IMR-90 (cell line): Measurements from ENCODE around the gene GNG7. TPM values are rescaled to one million over a fixed set of nuclear protein-coding genes. Genes with fewer than 3 reads are reported as not detected.

Experiments used
- ATAC-seq: fragments of 200-7000 bp; cut with Tn5 transposase; 2 replicates; pipeline ENCODE4 v1.9.1; 2020; ENCODE audit warnings: low read depth, mild to moderate bottlenecking, moderate library complexity
- BruUV-seq: library from RNA; stranded (reverse); fragments of 400-500 nt; replicated peaks from 2 replicates; lab custom pipeline; 2021; lab: Mats Ljungman, UMichigan
- CTCF ChIA-PET: fragments of 300-600 bp; formaldehyde crosslinking; extraction: SDS; loops from one replicate; lab custom pipeline; 2021; ENCODE audit warnings: antibody characterized with exemption; lab: Yijun Ruan, JAX
- POLR2A ChIA-PET: fragments of 300-600 bp; sonication (Branson Sonifier 250); formaldehyde crosslinking; loops from one replicate; lab custom pipeline; 2022; ENCODE audit warnings: antibody characterized with exemption; ENCODE audit not compliant: unreplicated experiment; lab: Charles Lee
- DNase-seq: peaks from one replicate; pipeline ENCODE4 v3.0.0; 2013
- H2AFZ ChIP-seq: replicated peaks from 2 replicates; pipeline ENCODE3; 2013; ENCODE audit warnings: low read length, mild to moderate bottlenecking; ENCODE audit not compliant: poor library complexity
- H2AK5ac ChIP-seq: 2 replicates; pipeline ENCODE4 v1.6.1; 2013; ENCODE audit warnings: low read depth, low read length, inconsistent platforms
- H2AK9ac ChIP-seq: replicated peaks from 2 replicates; pipeline ENCODE3; 2013; ENCODE audit warnings: mild to moderate bottlenecking, low read depth, low read length, moderate library complexity; ENCODE audit not compliant: poor library complexity
- H2BK120ac ChIP-seq: 2 replicates; pipeline ENCODE4 v1.6.1; 2013; ENCODE audit warnings: low read depth, low read length, inconsistent platforms
- H2BK15ac ChIP-seq: 3 replicates; pipeline ENCODE4 v1.6.1; 2013; ENCODE audit warnings: low read depth, low read length, inconsistent platforms
- H2BK20ac ChIP-seq: 2 replicates; pipeline ENCODE4 v1.6.1; 2013; ENCODE audit warnings: low read depth, mild to moderate bottlenecking, inconsistent platforms, low read length, moderate library complexity
- H2BK5ac ChIP-seq: 2 replicates; pipeline ENCODE4 v1.6.1; 2013; ENCODE audit warnings: mild to moderate bottlenecking, low read depth, low read length, inconsistent platforms; ENCODE audit not compliant: poor library complexity, severe bottlenecking
- H3K14ac ChIP-seq: replicated peaks from 2 replicates; pipeline ENCODE4 v1.6.1; 2013; ENCODE audit warnings: low read depth, low read length, inconsistent platforms
- H3K18ac ChIP-seq: 2 replicates; pipeline ENCODE4 v1.6.1; 2013; ENCODE audit warnings: low read depth, low read length, control low read depth
- H3K23ac ChIP-seq: 2 replicates; pipeline ENCODE4 v1.6.1; 2013; ENCODE audit warnings: low read depth, low read length, inconsistent platforms
- H3K27ac ChIP-seq: 2 replicates; pipeline ENCODE4 v1.5.1; 2013; ENCODE audit warnings: mild to moderate bottlenecking, control low read depth, low read length; ENCODE audit not compliant: insufficient read depth
- H3K27me3 ChIP-seq: 2 replicates; pipeline ENCODE4 v1.6.1; 2013; ENCODE audit warnings: low read length; ENCODE audit not compliant: control insufficient read depth, insufficient read depth
- H3K36me3 ChIP-seq: 2 replicates; pipeline ENCODE4 v1.6.1; 2013; ENCODE audit warnings: low read length, mixed read lengths; ENCODE audit not compliant: control insufficient read depth, insufficient read depth
- H3K4ac ChIP-seq: 2 replicates; pipeline ENCODE4 v1.6.1; 2013; ENCODE audit warnings: low read depth, low read length, inconsistent platforms
- H3K4me1 ChIP-seq: 2 replicates; pipeline ENCODE4 v1.6.1; 2013; ENCODE audit warnings: low read length, mixed read lengths; ENCODE audit not compliant: control insufficient read depth, insufficient read depth
- H3K4me2 ChIP-seq: 2 replicates; pipeline ENCODE4 v1.6.1; 2013; ENCODE audit warnings: low read depth, mild to moderate bottlenecking, control low read depth, low read length, moderate library complexity
- H3K4me3 ChIP-seq: 2 replicates; pipeline ENCODE4 v1.5.1; 2013; ENCODE audit warnings: low read depth, mild to moderate bottlenecking, control low read depth, low read length, moderate library complexity; ENCODE audit not compliant: insufficient read depth
- H3K56ac ChIP-seq: 2 replicates; pipeline ENCODE4 v1.6.1; 2013; ENCODE audit warnings: low read length, inconsistent platforms; ENCODE audit not compliant: insufficient read depth; ENCODE audit errors: extremely low read depth
- H3K79me1 ChIP-seq, 2 experiments: 2 replicates each; pipeline ENCODE4 v1.6.1; 2013; ENCODE audit warnings: low read length in 2 of 2, inconsistent platforms in 1 of 2, low read depth in 1 of 2
- H3K9ac ChIP-seq: 2 replicates; pipeline ENCODE4 v1.6.1; 2013; ENCODE audit warnings: low read depth, low read length, control low read depth
- H3K9me1 ChIP-seq: 2 replicates; pipeline ENCODE4 v1.6.1; 2013; ENCODE audit warnings: low read length, inconsistent platforms; ENCODE audit not compliant: insufficient read depth
- H3K9me3 ChIP-seq: 2 replicates; pipeline ENCODE4 v1.6.1; 2013; ENCODE audit warnings: low read length; ENCODE audit not compliant: control insufficient read depth, insufficient read depth
- H4K20me1 ChIP-seq: 2 replicates; pipeline ENCODE4 v1.6.1; 2013; ENCODE audit warnings: low read length, inconsistent platforms; ENCODE audit not compliant: insufficient read depth
- H4K5ac ChIP-seq: 2 replicates; pipeline ENCODE4 v1.6.1; 2013; ENCODE audit warnings: mild to moderate bottlenecking, low read depth, low read length, control low read depth
- H4K8ac ChIP-seq, 2 experiments: 2 replicates each; pipeline ENCODE4 v1.6.1; 2013; ENCODE audit warnings: low read depth in 2 of 2, low read length in 2 of 2, control low read depth in 1 of 2, inconsistent platforms in 1 of 2
- H4K91ac ChIP-seq: 2 replicates; pipeline ENCODE4 v1.6.1; 2013; ENCODE audit warnings: low read depth, low read length, inconsistent platforms; ENCODE audit not compliant: insufficient read depth
- FOS ChIP-seq: fragments of 150-350 bp; IDR thresholded peaks from 2 replicates; pipeline ENCODE4 v1.6.1; 2016; ENCODE audit warnings: low read depth, low read length
- WGBS, 2 experiments: methylation state at CpG; one replicate each; pipeline versions ENCODE4 v1.1.5 to v1.1.7; 2013; ENCODE audit warnings: missing lambda C conversion rate in 2 of 2; ENCODE audit not compliant: insufficient read length in 1 of 2; ENCODE audit errors: extremely low coverage in 2 of 2; 5-methylcytosine and 5-hydroxymethylcytosine counted together
- dilution Hi-C: fragments of 300-500 bp; cut with HindIII; formaldehyde crosslinking; loops from one replicate; pipeline ENCODE4 v1.14.3; 2018; ENCODE audit warnings: low sequenced_read_pairs; ENCODE audit not compliant: unreplicated experiment
- in situ Hi-C: fragments of 300-500 bp; cut with MboI; formaldehyde crosslinking; loops from 3 replicates; pipeline ENCODE4 v1.14.3; 2019; ENCODE audit warnings: low sequenced_read_pairs, inconsistent platforms, mixed read lengths
- intact Hi-C: fragments of 100-400 bp; cut with micrococcal nuclease; formaldehyde crosslinking; loops from 2 replicates; pipeline ENCODE4 v1.10.0; 2022
- polyA plus RNA-seq, 3 experiments: library from polyadenylated mRNA; depleted of rRNA; stranded (reverse); fragments of >200 nt; gene quantifications; 2 replicates each; pipeline ENCODE4 v1.2.3, GENCODE V29; 2012; ENCODE audit warnings: low replicate concordance in 1 of 3
- total RNA-seq: library from RNA; depleted of rRNA; stranded (reverse); fragments of >200 nt; gene quantifications from 2 replicates; pipeline ENCODE4 v1.2.3, GENCODE V29; 2012
- TF ChIP-seq, protein P1 (sequence below): conservative IDR thresholded peaks from 2 replicates; pipeline ENCODE4 v1.5.1; 2012; ENCODE audit warnings: mild to moderate bottlenecking, low read depth, low read length, improper control_type of control experiment
- TF ChIP-seq, protein P2 (sequence below): fragments of 150-350 bp; IDR thresholded peaks from 2 replicates; pipeline ENCODE4 v1.6.1; 2016; ENCODE audit warnings: low read depth, mild to moderate bottlenecking, low read length, moderate library complexity, borderline replicate concordance

The GNG7 gene
- total and polyA plus RNA-seq, 2 of the 4 experiments (the other 2 are of a cell fraction): under 0.01 to 0.21 TPM

DNA sequence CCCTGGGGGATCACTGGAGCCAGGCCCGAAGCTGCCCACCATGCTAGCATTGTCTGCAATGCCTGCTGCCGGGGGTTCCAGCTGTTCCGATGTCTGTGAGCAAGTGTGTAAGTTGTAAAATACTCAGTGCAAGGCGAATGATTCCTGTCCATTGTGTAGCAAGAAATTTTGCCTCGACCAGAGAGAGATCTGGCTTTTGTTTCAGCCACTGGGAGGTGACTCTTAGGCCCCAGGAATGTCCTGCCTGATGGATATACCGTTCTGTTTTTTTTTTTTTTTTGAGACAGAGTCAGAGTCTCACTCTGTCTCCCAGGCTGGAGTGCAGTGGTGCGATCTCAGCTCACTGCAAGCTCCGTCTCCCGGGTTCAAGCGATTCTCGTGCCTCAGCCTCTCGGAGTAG, 233.9 kb downstream of the GNG7 start:
- intact Hi-C loops: no loop called here
- Histone ChIP-seq H3K18ac (no peak overlapping the region), H2BK5ac (no peak overlapping the region), H3K9me3 (no peaks in the 10 kb centered on the region), H2BK120ac (no peak overlapping the region), H4K8ac (no peak overlapping the region), H3K4ac (no peak overlapping the region), H4K91ac (no peak overlapping the region), H3K23ac (no peak overlapping the region), H3K27ac (no peak overlapping the region), H3K56ac (no peak overlapping the region), H3K14ac (no peak overlapping the region), H4K20me1 (no peaks in the 10 kb centered on the region), H3K79me1 (no peaks in the 10 kb centered on the region), H4K5ac (no peak overlapping the region), H2AK5ac (no peak overlapping the region), H3K4me2 (no peak overlapping the region), H3K9ac (no peak overlapping the region), H2AFZ (no peak overlapping the region), H3K36me3 (no peaks in the 10 kb centered on the region), H2BK20ac (no peak overlapping the region), H3K27me3 (no peaks in the 10 kb centered on the region), H3K4me3 (no peak overlapping the region), H3K9me1 (0 out of 2 replicates have a peak, but pooled peaks cover 7% of the 10 kb centered on the region), H2BK15ac (no peak overlapping the region), H3K4me1 (peaks cover 7% of the 10 kb centered on the region), H2AK9ac (no peak overlapping the region)
- ATAC-seq (no peak; the same call in 1 of the 2 replicates), DNase-seq (no peak)
- CTCF ChIA-PET: interaction anchor here (0.6 kb wide), 1 partner anchor 120 kb away, joined by 3 read pairs; no protein-coding TSS in a partner anchor
- POLR2A ChIA-PET: interaction anchor here (0.7 kb wide), 1 partner anchor 12 kb away, joined by 3 read pairs; no protein-coding TSS in a partner anchor
- in situ Hi-C loops: no loop called here
- no TSS peak for BruUV-seq
- no peak for TF ChIP-seq FOS
- TF ChIP-seq, protein P1, sequence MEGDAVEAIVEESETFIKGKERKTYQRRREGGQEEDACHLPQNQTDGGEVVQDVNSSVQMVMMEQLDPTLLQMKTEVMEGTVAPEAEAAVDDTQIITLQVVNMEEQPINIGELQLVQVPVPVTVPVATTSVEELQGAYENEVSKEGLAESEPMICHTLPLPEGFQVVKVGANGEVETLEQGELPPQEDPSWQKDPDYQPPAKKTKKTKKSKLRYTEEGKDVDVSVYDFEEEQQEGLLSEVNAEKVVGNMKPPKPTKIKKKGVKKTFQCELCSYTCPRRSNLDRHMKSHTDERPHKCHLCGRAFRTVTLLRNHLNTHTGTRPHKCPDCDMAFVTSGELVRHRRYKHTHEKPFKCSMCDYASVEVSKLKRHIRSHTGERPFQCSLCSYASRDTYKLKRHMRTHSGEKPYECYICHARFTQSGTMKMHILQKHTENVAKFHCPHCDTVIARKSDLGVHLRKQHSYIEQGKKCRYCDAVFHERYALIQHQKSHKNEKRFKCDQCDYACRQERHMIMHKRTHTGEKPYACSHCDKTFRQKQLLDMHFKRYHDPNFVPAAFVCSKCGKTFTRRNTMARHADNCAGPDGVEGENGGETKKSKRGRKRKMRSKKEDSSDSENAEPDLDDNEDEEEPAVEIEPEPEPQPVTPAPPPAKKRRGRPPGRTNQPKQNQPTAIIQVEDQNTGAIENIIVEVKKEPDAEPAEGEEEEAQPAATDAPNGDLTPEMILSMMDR: no peak
- TF ChIP-seq, protein P2, sequence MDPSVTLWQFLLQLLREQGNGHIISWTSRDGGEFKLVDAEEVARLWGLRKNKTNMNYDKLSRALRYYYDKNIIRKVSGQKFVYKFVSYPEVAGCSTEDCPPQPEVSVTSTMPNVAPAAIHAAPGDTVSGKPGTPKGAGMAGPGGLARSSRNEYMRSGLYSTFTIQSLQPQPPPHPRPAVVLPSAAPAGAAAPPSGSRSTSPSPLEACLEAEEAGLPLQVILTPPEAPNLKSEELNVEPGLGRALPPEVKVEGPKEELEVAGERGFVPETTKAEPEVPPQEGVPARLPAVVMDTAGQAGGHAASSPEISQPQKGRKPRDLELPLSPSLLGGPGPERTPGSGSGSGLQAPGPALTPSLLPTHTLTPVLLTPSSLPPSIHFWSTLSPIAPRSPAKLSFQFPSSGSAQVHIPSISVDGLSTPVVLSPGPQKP: no peak
- WGBS, 2 experiments: 58% methylated on average over 4 of the region's 12 CpGs; no CpG with 5 or more reads in 1 of the 2 experiments
- dilution Hi-C loops: no loop called here
